Measurements from ENCODE around the gene OR14A16. TPM values are rescaled to one million over a fixed set of nuclear protein-coding genes. Genes with fewer than 3 reads are reported as not detected.

The OR14A16 gene
- total RNA-seq, 1 experiment from 2014 or later: not detected

GRCh38 chr1:247855911-247856310, 32.0 kb upstream of the OR14A16 start:
- no peaks in the 10 kb centered on the region for H3K9me3 ChIP-seq
- H3K4me1 ChIP-seq: no peaks in the 10 kb centered on the region
- CTCF ChIA-PET: no interaction called here
- intact Hi-C loops (cut with micrococcal nuclease; ENCODE audit: unreplicated experiment): no loop called here
- no peak for DNase-seq
- POLR2A ChIA-PET: no interaction called here
- no peaks in the 10 kb centered on the region for H3K36me3 Mint-ChIP-seq (ENCODE audit: insufficient read depth, unreplicated experiment)
- H3K36me3 ChIP-seq (ENCODE audit: control insufficient read depth, insufficient read depth, low read length): no peaks in the 10 kb centered on the region
- H3K27me3 Mint-ChIP-seq (ENCODE audit: insufficient read depth, unreplicated experiment): peaks cover 10% of the 10 kb centered on the region
- peak overlapping the region; percentile 66 for H3K4me3 Mint-ChIP-seq (ENCODE audit: unreplicated experiment)
- no peaks in the 10 kb centered on the region for H3K27me3 ChIP-seq (replicated peaks; ENCODE audit: control insufficient read depth, insufficient read depth, low read length)
- H3K9me3 Mint-ChIP-seq (ENCODE audit: unreplicated experiment): peaks cover 11% of the 10 kb centered on the region
- H3K4me1 Mint-ChIP-seq (ENCODE audit: low read depth, unreplicated experiment): no peaks in the 10 kb centered on the region
- BruUV-seq (replicated peaks): no TSS peak
- no peak for TF ChIP-seq CTCF (IDR thresholded peaks at IDR 0.05; ENCODE audit: insufficient read depth in 1 of 2, low read depth in 1 of 2, low read length in 1 of 2, severe bottlenecking in 1 of 2, unreplicated experiment in 1 of 2)
- H3K27ac Mint-ChIP-seq (ENCODE audit: unreplicated experiment): no peak overlapping the region
- no peak overlapping the region for H3K4me3 ChIP-seq (ENCODE audit: low read depth, low read length)

GRCh38 chr1:247854899-247855545, 31.1 kb upstream of the OR14A16 start:
- BruUV-seq (replicated peaks): no TSS peak
- no peaks in the 10 kb centered on the region for H3K36me3 Mint-ChIP-seq (ENCODE audit: insufficient read depth, unreplicated experiment)
- H3K4me3 Mint-ChIP-seq (ENCODE audit: unreplicated experiment): no peak overlapping the region
- Histone ChIP-seq H3K9me3 (no peaks in the 10 kb centered on the region), H3K4me3 (ENCODE audit: low read depth, low read length) (no peak overlapping the region), H3K27me3 (replicated peaks; ENCODE audit: control insufficient read depth, insufficient read depth, low read length) (no peaks in the 10 kb centered on the region), H3K4me1 (no peaks in the 10 kb centered on the region), H3K36me3 (ENCODE audit: control insufficient read depth, insufficient read depth, low read length) (no peaks in the 10 kb centered on the region)
- TF ChIP-seq CTCF (IDR thresholded peaks at IDR 0.05; ENCODE audit: insufficient read depth in 1 of 2, low read depth in 1 of 2, low read length in 1 of 2, severe bottlenecking in 1 of 2, unreplicated experiment in 1 of 2): no peak
- DNase-seq: no peak
- H3K9me3 Mint-ChIP-seq (ENCODE audit: unreplicated experiment): peaks cover 11% of the 10 kb centered on the region
- H3K27me3 Mint-ChIP-seq (ENCODE audit: insufficient read depth, unreplicated experiment): peaks cover 9% of the 10 kb centered on the region
- POLR2A ChIA-PET: no interaction called here
- no peak overlapping the region for H3K27ac Mint-ChIP-seq (ENCODE audit: unreplicated experiment)
- CTCF ChIA-PET: no interaction called here
- intact Hi-C loops (cut with micrococcal nuclease; ENCODE audit: unreplicated experiment): no loop called here
- H3K4me1 Mint-ChIP-seq (ENCODE audit: low read depth, unreplicated experiment): no peaks in the 10 kb centered on the region

GRCh38 chr1:247849616-247850015, 25.7 kb upstream of the OR14A16 start:
- no peak for DNase-seq
- CTCF ChIA-PET: no interaction called here
- no peaks in the 10 kb centered on the region for H3K27me3 ChIP-seq (replicated peaks; ENCODE audit: control insufficient read depth, insufficient read depth, low read length)
- BruUV-seq (replicated peaks): no TSS peak
- POLR2A ChIA-PET: no interaction called here
- TF ChIP-seq CTCF (IDR thresholded peaks at IDR 0.05; ENCODE audit: insufficient read depth in 1 of 2, low read depth in 1 of 2, low read length in 1 of 2, severe bottlenecking in 1 of 2, unreplicated experiment in 1 of 2): no peak
- Mint-ChIP-seq H3K27me3 (ENCODE audit: insufficient read depth, unreplicated experiment) (peaks cover 4% of the 10 kb centered on the region), H3K4me1 (ENCODE audit: low read depth, unreplicated experiment) (no peaks in the 10 kb centered on the region), H3K4me3 (ENCODE audit: unreplicated experiment) (no peak overlapping the region), H3K36me3 (ENCODE audit: insufficient read depth, unreplicated experiment) (no peaks in the 10 kb centered on the region), H3K9me3 (ENCODE audit: unreplicated experiment) (peaks cover 11% of the 10 kb centered on the region), H3K27ac (ENCODE audit: unreplicated experiment) (no peak overlapping the region)
- intact Hi-C loops (cut with micrococcal nuclease; ENCODE audit: unreplicated experiment): no loop called here
- no peak overlapping the region for H3K4me3 ChIP-seq (ENCODE audit: low read depth, low read length)
- H3K36me3 ChIP-seq (ENCODE audit: control insufficient read depth, insufficient read depth, low read length): no peaks in the 10 kb centered on the region
- H3K9me3 ChIP-seq: no peaks in the 10 kb centered on the region
- H3K4me1 ChIP-seq: no peaks in the 10 kb centered on the region

Data from Caco-2 (cell line).